ENCODE data around the gene EPRS1. TPM values are rescaled to one million over a fixed set of nuclear protein-coding genes. Genes with fewer than 3 reads are reported as not detected.

The EPRS1 gene
- total and polyA plus RNA-seq, 9 of the 15 experiments (the other 6 are each of a cell fraction or from before 2014, with no cell fraction given), result 129 to 291 (median 248) TPM

GRCh38 chr1:220005489-220005888, 40.8 kb downstream of the EPRS1 start (continued):
- TF ChIP-seq, protein P1, sequence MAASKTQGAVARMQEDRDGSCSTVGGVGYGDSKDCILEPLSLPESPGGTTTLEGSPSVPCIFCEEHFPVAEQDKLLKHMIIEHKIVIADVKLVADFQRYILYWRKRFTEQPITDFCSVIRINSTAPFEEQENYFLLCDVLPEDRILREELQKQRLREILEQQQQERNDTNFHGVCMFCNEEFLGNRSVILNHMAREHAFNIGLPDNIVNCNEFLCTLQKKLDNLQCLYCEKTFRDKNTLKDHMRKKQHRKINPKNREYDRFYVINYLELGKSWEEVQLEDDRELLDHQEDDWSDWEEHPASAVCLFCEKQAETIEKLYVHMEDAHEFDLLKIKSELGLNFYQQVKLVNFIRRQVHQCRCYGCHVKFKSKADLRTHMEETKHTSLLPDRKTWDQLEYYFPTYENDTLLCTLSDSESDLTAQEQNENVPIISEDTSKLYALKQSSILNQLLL (CRISPR knock-in tag; IDR thresholded peaks at IDR 0.05; ENCODE audit: borderline replicate concordance), result no peak
- TF ChIP-seq, protein P2, sequence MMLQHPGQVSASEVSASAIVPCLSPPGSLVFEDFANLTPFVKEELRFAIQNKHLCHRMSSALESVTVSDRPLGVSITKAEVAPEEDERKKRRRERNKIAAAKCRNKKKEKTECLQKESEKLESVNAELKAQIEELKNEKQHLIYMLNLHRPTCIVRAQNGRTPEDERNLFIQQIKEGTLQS (IDR thresholded peaks at IDR 0.05), result peak; percentile 32; the same call in 1 of the 2 replicates
- TF ChIP-seq, protein P2 (CRISPR knock-in tag; conservative IDR thresholded peaks at IDR 0.05), result no peak
- TF ChIP-seq TRIM24 (IDR thresholded peaks at IDR 0.05) (peak in 1 of 2 experiments; percentile 55; a peak in 2 of 4 replicates), SMARCA4 (IDR thresholded peaks at IDR 0.05) (no peak), ZNF395 (CRISPR knock-in tag; IDR thresholded peaks at IDR 0.05) (no peak), SP1 (CRISPR knock-in tag; IDR thresholded peaks at IDR 0.05) (no peak), ZBTB43 (CRISPR knock-in tag; IDR thresholded peaks at IDR 0.05) (no peak), CEBPG (CRISPR knock-in tag; IDR thresholded peaks at IDR 0.05) (peak; percentile 36; the same call in 1 of the 2 replicates), CEBPG (tag; conservative IDR thresholded peaks at IDR 0.05 in 1 of 2, IDR thresholded peaks at IDR 0.05 in 1 of 2) (peak in 1 of 2 experiments; percentile 60; a peak in 1 of 4 replicates), HMG20A (CRISPR knock-in tag; conservative IDR thresholded peaks at IDR 0.05) (no peak), FIP1L1 (IDR thresholded peaks at IDR 0.05; ENCODE audit: low read depth, low read length, poor library complexity, severe bottlenecking) (peak; percentile 10), RFX5 (IDR thresholded peaks at IDR 0.05; ENCODE audit: low read depth, low read length) (no peak)
- TF ChIP-seq, protein P3, sequence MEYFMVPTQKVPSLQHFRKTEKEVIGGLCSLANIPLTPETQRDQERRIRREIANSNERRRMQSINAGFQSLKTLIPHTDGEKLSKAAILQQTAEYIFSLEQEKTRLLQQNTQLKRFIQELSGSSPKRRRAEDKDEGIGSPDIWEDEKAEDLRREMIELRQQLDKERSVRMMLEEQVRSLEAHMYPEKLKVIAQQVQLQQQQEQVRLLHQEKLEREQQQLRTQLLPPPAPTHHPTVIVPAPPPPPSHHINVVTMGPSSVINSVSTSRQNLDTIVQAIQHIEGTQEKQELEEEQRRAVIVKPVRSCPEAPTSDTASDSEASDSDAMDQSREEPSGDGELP (CRISPR knock-in tag; IDR thresholded peaks at IDR 0.05; ENCODE audit: borderline replicate concordance), result no peak
